T-helper 1 cell (primary cell): ENCODE measurements around the gene MTA2.

Experiments
- DNase-seq, 5 donors: peaks; one replicate each; pipeline ENCODE4 v3.0.0-alpha.2; 2012 to 2020

MTA2 gene

DNA sequence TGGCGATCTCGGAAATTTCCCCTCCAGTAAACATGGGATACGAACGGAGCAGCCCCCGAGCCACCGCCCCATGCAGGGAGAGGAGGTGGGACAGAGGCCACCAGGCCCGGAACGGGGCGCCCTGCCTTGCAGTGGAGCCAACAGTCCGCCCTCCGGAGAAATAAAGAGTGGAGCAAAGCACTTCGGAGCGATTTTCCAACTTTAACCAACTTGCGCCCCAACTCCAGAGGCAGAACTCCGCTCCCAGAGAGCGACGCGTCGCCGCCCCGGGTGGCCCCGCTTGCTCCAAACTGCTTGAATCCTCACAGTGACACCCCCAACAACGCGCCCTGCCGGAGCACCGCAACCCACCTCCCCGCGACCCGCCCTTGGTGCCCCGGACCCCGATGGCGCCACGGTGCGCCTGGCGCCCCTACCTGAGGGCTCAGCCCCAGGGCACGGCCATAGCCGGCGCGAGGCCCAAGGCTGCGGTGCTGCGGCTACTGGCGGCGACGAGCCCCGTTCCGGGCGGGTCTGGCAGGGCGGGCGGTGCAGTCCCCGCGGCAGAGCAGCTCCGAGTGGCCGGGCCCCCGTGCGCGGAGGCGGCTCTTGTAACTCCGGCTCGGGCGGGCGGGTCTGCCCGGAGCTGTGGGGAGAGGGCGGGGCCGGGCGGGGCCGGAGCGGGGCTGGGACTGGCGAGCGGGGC lies 55.3 kb downstream of the MTA2 start, which contains the start of gene AHNAK:
Gene AHNAK, minus strand, starts transcription at position 563 of the 685 bp plus-strand sequence. CDS start 10,708 bp downstream, outside the sequence.
- DNase-seq = peak; percentile 53 to 72 (median 61)

DNA sequence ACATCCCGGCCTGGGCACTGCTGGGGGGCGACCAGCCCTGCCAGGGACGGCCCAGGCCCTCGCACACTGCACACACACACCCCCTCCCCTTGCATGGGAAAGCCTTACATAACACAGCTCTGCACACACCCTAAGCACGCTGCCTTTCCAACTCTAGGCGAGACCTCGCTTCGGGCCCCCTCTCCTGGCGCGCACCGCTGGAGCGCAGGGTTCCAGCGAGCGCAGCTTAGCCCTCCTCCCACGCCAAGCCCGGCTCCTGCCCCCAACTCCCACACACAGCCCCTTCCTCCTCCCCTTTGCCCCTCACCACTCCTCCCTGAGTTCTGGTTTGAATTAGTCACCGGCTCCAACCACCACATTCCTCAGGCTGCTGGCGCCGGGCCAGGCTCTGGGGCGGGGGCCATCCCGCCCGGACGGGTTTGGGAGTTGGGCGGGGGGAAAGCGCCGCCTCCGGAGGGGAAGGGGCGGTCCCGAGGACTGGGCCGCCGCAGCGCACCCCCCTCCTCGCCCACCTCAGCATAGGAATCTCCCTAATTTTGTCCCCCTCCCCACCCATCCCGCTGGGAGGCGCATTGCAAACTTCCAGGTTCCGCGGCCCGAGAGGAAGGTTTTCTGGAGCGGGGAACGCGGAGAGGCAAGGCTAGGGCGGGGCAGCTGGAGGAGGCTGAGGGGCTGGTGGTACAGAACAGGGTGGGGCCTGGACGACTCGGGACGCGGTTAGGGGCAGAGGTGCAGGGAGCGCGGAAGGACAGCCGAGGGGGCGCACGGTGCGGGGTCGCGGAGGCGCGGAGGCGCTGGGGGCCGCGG lies 56.0 kb downstream of the MTA2 start:
- peak; percentile 45 to 69 (median 49) for DNase-seq

DNA sequence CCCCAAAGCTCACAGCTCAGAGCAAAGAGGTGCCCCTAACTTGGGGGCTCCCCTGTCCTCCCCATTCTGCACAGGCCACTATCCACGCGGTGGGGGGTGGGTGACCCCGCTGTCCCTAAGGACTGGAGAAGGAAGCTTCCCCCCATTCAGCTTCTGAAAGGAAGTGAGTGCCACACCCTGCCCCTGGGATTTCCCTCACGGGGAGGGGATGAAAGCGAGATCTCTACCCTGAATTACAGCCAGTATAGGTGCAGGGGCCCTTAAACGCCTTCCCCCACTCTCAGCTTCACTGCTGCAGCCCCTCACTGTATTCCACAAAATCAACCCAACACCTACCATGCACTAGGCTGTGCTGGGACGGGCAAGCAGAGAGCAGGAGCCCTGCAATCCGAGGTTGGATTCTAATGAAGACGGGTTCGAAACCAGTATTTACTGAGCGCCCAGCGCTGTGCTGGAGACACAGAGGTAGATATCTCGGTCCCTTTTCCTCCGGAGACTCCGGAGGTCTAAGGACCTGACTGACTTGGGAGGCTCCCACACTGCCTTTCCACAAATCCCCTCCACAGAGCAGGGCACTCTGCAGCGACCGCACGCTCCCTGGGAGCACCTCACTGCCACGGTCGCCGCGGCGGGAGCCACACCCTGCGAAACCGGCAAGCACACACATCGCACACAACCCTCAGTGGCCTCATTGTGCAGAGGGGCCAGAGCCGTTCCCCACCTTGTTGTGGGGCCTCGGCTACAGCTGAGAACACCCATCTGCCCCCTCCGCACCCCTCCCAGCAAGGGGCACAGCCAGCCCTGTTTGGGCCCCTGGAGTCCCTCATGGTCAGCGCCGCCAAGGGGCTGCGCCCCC lies 56.9 kb downstream of the MTA2 start:
- peak in 1 of 5 donors; percentile 30 for DNase-seq

DNA sequence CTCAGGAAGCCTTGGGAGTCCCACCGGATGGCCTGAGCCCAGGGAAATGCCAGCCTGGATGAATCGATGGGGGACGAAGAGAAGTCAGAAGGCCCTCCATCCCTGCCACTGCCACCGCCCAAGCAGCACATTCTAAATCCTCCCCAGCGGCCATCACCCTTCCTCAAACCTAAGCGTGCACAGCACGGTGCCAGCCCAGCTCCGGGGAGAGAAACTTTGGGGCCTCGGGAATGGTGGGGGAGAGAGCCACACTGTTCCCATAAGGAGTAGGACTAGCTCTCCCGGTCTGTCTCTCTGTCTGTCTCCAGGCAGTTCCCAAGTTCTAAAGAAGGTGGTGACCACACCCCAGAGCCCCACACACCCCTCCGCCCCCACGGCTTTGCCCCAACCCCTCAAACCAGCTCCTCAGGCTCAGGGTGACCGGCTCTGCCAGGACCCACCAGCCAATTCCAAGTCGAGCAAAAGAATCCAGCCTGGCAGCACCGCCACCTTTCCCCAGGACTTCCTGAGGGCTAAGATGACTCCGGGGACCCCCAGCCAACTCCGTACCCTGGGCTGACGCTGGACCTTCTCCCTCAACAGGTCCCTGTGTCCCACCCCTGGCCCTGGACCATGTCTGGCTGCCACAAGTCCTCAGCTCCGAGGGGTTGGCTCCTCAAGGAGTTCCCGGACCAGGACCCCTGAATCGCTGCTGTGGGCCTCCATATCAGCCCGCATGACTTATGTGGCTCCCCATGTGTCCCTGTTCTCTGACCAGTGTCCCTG lies 57.8 kb downstream of the MTA2 start:
- no peak for DNase-seq
